PFSK-1 (cell line): Measurements from ENCODE around the gene EPDR1.

ENCODE experiments used
- FOXP2 ChIP-seq: optimal IDR thresholded peaks from 2 replicates; pipeline ENCODE3; 2011; ENCODE audit warnings: borderline replicate concordance, control low read depth, inconsistent platforms; ENCODE audit not compliant: insufficient read depth; ENCODE audit errors: extremely low read length, extremely low read depth
- POLR2AphosphoS5 ChIP-seq: IDR thresholded peaks from 2 replicates; pipeline ENCODE4 v1.6.1; 2012; ENCODE audit warnings: low read depth, mild to moderate bottlenecking, control low read depth, low read length, moderate library complexity
- REST ChIP-seq, 2 experiments: IDR thresholded peaks; 2 replicates each; pipeline versions ENCODE4 v1.6.1 to v1.8.0; 2011 to 2012; ENCODE audit warnings: low read depth in 2 of 2, low read length in 2 of 2, control low read depth in 1 of 2, inconsistent platforms in 1 of 2, mild to moderate bottlenecking in 1 of 2, moderate library complexity in 1 of 2; ENCODE audit not compliant: insufficient read depth in 1 of 2
- SIN3A ChIP-seq: IDR thresholded peaks from 2 replicates; pipeline ENCODE4 v1.6.1; 2012; ENCODE audit warnings: mild to moderate bottlenecking, low read length, moderate library complexity, borderline replicate concordance; ENCODE audit not compliant: insufficient read depth
- TAF1 ChIP-seq: IDR thresholded peaks from 2 replicates; pipeline ENCODE4 v1.6.1; 2012; ENCODE audit warnings: low read length, control low read depth, borderline replicate concordance; ENCODE audit not compliant: insufficient read depth

EPDR1 gene

GRCh38 chr7:37901236-37901827 lies 19.1 kb upstream of the EPDR1 start:
- TF ChIP-seq FOXP2 (no peak), POLR2AphosphoS5 (no peak), TAF1 (no peak), SIN3A (no peak), REST (IDR thresholded peaks at IDR 0.05; ENCODE audit: insufficient read depth in 1 of 2, low read depth in 2 of 2, low read length in 2 of 2) (no peak)

GRCh38 chr7:37901890-37902524 lies 18.4 kb upstream of the EPDR1 start:
- TF ChIP-seq POLR2AphosphoS5 = no peak
- no peak for TF ChIP-seq SIN3A
- TF ChIP-seq TAF1 = no peak

- TF ChIP-seq FOXP2 (no peak), SIN3A (no peak), REST (IDR thresholded peaks at IDR 0.05; ENCODE audit: insufficient read depth in 1 of 2, low read depth in 2 of 2, low read length in 2 of 2) (no peak), POLR2AphosphoS5 (no peak), TAF1 (no peak)
These were observed 12.1 kb upstream of the EPDR1 start for GRCh38 chr7:37908221-37908788.

GRCh38 chr7:37912756-37913155 lies 7.7 kb upstream of the EPDR1 start:
- TF ChIP-seq POLR2AphosphoS5 = no peak
- TF ChIP-seq TAF1 = no peak
- no peak for TF ChIP-seq FOXP2
- no peak for TF ChIP-seq SIN3A
- TF ChIP-seq REST (IDR thresholded peaks at IDR 0.05; ENCODE audit: insufficient read depth in 1 of 2, low read depth in 2 of 2, low read length in 2 of 2) = no peak

GRCh38 chr7:37915438-37915837 lies 5.0 kb upstream of the EPDR1 start:
- TF ChIP-seq FOXP2 (no peak), REST (IDR thresholded peaks at IDR 0.05; ENCODE audit: insufficient read depth in 1 of 2, low read depth in 2 of 2, low read length in 2 of 2) (no peak), POLR2AphosphoS5 (no peak), TAF1 (no peak), SIN3A (no peak)
